Activated naive CD8-positive, alpha-beta T cell treated with anti-CD3 and anti-CD28 coated beads for 36 hours (primary cell): ENCODE measurements around the gene SYCP3. TPM values are rescaled to one million over a fixed set of nuclear protein-coding genes. Genes with fewer than 3 reads are reported as not detected.
A peak's percentile ranks its signal among the peaks of the same experiment; 100 is the strongest.

Experiments
- DNase-seq: peaks from one replicate; pipeline ENCODE4 v3.0.0; 2021
- H3K27ac Mint-ChIP-seq: one replicate; pipeline ENCODE4 v1.8.0; 2022; ENCODE audit warnings: mild to moderate bottlenecking, moderate library complexity, mixed read lengths
- H3K27me3 Mint-ChIP-seq: one replicate; pipeline ENCODE4 v1.8.0; 2022; ENCODE audit warnings: mild to moderate bottlenecking, mixed read lengths
- H3K36me3 Mint-ChIP-seq: one replicate; pipeline ENCODE4 v1.8.0; 2021; ENCODE audit warnings: mild to moderate bottlenecking, mixed read lengths
- H3K4me1 Mint-ChIP-seq: one replicate; pipeline ENCODE4 v1.8.0; 2021; ENCODE audit warnings: mixed read lengths
- H3K4me3 Mint-ChIP-seq: one replicate; pipeline ENCODE4 v1.8.0; 2022; ENCODE audit warnings: mild to moderate bottlenecking, moderate library complexity, mixed read lengths
- H3K9me3 Mint-ChIP-seq: one replicate; pipeline ENCODE4 v1.8.0; 2022; ENCODE audit warnings: mixed read lengths
- total RNA-seq, 2 experiments: library from RNA; stranded (reverse); gene quantifications; one replicate each; pipeline ENCODE4 v1.2.3, GENCODE V29; 2021

The SYCP3 gene
- total RNA-seq, 2 experiments from 2014 or later = 0.21 to 0.22 TPM

DNA sequence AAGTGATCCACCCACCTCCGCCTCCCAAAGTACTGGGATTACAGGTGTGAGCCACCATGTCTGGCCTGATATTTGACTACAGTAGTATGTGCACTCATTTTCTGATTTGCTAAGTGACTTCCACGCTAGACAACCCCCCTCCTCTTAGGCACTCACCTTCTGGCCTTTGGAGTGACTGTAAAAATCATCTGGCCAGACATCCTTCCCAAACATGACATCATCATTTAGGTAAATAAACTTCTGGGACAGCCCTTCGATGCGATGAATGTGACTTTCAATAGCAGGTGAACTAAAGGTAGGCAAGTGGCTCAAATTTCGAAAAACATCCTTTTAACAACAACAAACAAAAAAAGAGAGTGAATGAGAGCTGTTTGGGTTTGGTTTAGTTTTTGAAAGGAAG lies 30.6 kb upstream of the SYCP3 start:
- Mint-ChIP-seq H3K4me3 (no peak overlapping the region), H3K36me3 (peaks cover 10% of the 10 kb centered on the region), H3K4me1 (no peaks in the 10 kb centered on the region)

GRCh38 chr12:101768781-101769180 lies 29.5 kb upstream of the SYCP3 start:
- Mint-ChIP-seq H3K27me3 (no peaks in the 10 kb centered on the region), H3K4me3 (no peak overlapping the region), H3K27ac (no peak overlapping the region), H3K9me3 (no peaks in the 10 kb centered on the region), H3K36me3 (peaks cover 10% of the 10 kb centered on the region), H3K4me1 (no peaks in the 10 kb centered on the region)
- no peak for DNase-seq

More for the DNA sequence above, 30.6 kb upstream of the SYCP3 start:
- no peak for DNase-seq
- no peaks in the 10 kb centered on the region for H3K9me3 Mint-ChIP-seq
- no peak overlapping the region for H3K27ac Mint-ChIP-seq
- H3K27me3 Mint-ChIP-seq = no peaks in the 10 kb centered on the region

- DNase-seq = no peak
- no peaks in the 10 kb centered on the region for H3K4me1 Mint-ChIP-seq
- H3K9me3 Mint-ChIP-seq = no peaks in the 10 kb centered on the region
- H3K27me3 Mint-ChIP-seq = no peaks in the 10 kb centered on the region
- no peak overlapping the region for H3K27ac Mint-ChIP-seq
- H3K36me3 Mint-ChIP-seq = peaks cover 7% of the 10 kb centered on the region
- no peak overlapping the region for H3K4me3 Mint-ChIP-seq
These were observed 28.3 kb upstream of the SYCP3 start for GRCh38 chr12:101767537-101767936.

DNA sequence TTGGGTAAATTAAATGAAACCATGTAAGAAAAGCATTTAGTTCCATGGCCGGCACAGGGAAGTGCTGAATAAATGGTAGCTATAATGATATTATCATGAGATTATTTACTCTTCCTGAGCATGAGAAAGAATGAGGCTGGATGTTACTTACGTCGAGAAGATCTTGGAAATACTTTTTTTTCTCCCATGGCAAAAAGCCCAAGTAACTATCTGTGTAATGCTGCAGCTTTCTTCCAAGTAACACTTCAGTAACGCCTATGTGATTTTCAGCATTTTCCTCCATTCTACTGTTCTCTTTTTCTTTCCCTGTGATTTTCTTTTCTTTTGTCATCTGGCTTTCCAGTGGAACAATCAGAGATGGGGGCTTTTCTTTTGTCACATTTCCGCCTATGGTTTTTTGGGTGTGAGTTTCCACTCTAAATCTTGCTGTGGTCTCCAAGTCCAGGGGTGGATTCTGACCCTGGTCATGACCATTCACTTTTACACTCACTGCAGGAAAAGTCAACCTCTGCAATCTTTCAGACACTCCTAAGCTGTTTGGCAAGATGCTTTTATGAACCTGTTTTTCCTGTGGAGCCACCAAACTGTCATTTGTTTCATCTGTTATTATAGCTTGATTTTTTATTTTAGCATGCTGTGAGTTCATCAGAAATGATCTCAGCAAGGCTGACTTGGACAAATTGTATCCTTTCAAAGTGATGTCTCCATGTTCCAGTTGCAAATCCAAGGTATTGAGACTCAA lies 25.0 kb upstream of the SYCP3 start:
- no peaks in the 10 kb centered on the region for H3K9me3 Mint-ChIP-seq
- H3K4me3 Mint-ChIP-seq = no peak overlapping the region
- no peak overlapping the region for H3K27ac Mint-ChIP-seq
- no peaks in the 10 kb centered on the region for H3K4me1 Mint-ChIP-seq
- H3K36me3 Mint-ChIP-seq = no peaks in the 10 kb centered on the region
- no peaks in the 10 kb centered on the region for H3K27me3 Mint-ChIP-seq
- DNase-seq = no peak

GRCh38 chr12:101763246-101763931 lies 24.1 kb upstream of the SYCP3 start:
- Mint-ChIP-seq H3K4me3 (no peak overlapping the region), H3K27me3 (no peaks in the 10 kb centered on the region), H3K27ac (no peak overlapping the region), H3K4me1 (no peaks in the 10 kb centered on the region), H3K36me3 (no peaks in the 10 kb centered on the region), H3K9me3 (no peaks in the 10 kb centered on the region)
- no peak for DNase-seq

GRCh38 chr12:101761781-101762180 lies 22.5 kb upstream of the SYCP3 start:
- Mint-ChIP-seq H3K36me3 (peaks cover 1% of the 10 kb centered on the region), H3K9me3 (no peaks in the 10 kb centered on the region), H3K27me3 (no peaks in the 10 kb centered on the region), H3K4me1 (no peaks in the 10 kb centered on the region), H3K27ac (no peak overlapping the region), H3K4me3 (no peak overlapping the region)
- no peak for DNase-seq

DNA sequence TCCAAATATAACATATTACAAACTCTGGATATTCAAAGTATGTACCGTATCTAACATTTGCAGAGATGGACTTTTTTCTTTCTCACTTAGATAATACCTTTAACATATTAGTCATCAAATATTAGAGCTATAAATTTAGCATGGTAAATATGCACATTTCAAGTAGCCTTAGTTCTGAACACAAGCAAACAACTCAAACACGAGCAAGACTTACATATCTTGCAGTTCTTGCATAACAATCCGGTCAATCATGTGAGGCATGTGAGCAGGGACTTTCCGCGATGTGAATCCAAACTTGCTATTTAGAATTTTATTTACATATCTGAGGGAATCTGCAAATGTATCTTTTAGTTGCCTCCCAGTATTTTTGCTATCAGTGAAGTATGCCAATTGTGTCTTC lies 22.1 kb upstream of the SYCP3 start:
- no peak overlapping the region for H3K27ac Mint-ChIP-seq
- no peaks in the 10 kb centered on the region for H3K27me3 Mint-ChIP-seq
- DNase-seq = no peak
- H3K9me3 Mint-ChIP-seq = no peaks in the 10 kb centered on the region
- no peaks in the 10 kb centered on the region for H3K4me1 Mint-ChIP-seq
- peaks cover 2% of the 10 kb centered on the region for H3K36me3 Mint-ChIP-seq
- no peak overlapping the region for H3K4me3 Mint-ChIP-seq

DNA sequence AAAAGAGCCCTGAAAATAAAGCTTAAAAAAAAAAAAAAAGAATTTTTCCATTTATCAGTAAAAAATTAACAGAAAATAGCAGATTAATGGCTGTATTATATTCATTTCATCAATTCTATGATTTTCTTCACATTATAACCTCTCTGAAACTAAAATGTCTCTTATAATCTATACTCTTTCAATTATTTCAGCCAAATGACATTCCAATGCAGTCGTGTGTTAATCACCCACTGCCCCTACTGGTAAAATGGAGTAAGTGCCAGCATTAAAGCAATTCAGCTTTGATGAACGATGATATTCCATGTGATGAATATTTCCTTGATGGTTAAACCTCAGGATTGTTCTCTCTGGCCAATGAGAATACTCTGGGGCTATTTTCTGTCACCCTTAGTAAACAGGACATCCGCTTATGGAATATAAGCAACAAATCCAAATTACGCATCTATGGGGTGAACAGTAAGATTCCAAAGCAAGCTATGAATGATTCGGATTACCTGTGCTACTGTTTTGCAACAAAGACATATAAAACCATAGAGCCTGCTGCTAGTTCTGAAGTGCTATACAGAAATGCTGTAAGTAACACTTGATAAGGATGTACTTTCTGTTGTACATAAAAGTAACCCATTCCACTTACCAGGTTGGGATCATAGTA lies 20.3 kb upstream of the SYCP3 start:
- Mint-ChIP-seq H3K4me1 (no peaks in the 10 kb centered on the region), H3K27me3 (no peaks in the 10 kb centered on the region), H3K36me3 (peaks cover 2% of the 10 kb centered on the region), H3K27ac (no peak overlapping the region), H3K9me3 (no peaks in the 10 kb centered on the region), H3K4me3 (no peak overlapping the region)
- DNase-seq = no peak

DNA sequence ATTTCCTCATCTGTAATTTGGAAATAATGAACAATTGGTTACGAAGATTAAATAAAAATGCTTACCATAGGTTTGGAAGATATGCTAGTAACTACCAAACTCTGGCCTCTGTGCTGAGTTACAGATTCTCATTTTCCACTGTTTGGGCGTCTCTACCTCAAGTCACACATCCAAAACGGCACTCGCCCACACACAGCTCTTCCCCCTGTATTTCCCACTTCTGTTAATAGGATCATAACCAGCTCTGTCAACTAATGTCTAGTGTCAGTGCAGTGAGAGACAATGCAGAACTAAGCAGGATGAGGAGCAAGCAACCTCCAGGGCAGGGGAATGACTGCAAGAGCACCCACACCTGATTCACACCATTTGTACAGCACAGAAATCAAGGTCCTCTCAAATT lies 10.9 kb upstream of the SYCP3 start:
- H3K4me1 Mint-ChIP-seq = no peaks in the 10 kb centered on the region
- no peak overlapping the region for H3K27ac Mint-ChIP-seq
- H3K36me3 Mint-ChIP-seq = peaks cover 4% of the 10 kb centered on the region
- no peaks in the 10 kb centered on the region for H3K27me3 Mint-ChIP-seq
- H3K9me3 Mint-ChIP-seq = no peaks in the 10 kb centered on the region
- no peak for DNase-seq
- no peak overlapping the region for H3K4me3 Mint-ChIP-seq

- Mint-ChIP-seq H3K9me3 (no peaks in the 10 kb centered on the region), H3K36me3 (peaks cover 4% of the 10 kb centered on the region), H3K27me3 (no peaks in the 10 kb centered on the region), H3K27ac (no peak overlapping the region), H3K4me1 (no peaks in the 10 kb centered on the region), H3K4me3 (no peak overlapping the region)
- DNase-seq = no peak
These were observed 10.4 kb upstream of the SYCP3 start for GRCh38 chr12:101749657-101750056.

DNA sequence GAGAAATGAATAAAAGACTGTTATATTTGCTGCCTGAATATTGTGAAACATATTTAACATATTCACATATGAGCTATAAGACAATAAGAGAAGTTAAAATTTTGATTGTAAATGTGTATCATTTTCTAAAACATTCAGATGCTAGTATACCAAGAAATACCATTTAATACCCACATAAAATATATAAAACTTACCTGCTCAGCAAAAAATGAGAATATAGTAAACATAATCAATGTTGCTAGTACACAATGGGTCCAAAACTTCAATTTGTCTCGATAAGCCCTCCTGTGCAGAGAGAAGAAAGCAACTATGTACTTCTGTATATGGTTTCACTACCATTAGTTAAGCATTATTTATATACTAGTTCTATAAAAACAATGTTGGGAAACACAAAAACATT lies 9.6 kb upstream of the SYCP3 start:
- H3K36me3 Mint-ChIP-seq = peaks cover 4% of the 10 kb centered on the region
- no peak overlapping the region for H3K27ac Mint-ChIP-seq
- DNase-seq = no peak

DNA sequence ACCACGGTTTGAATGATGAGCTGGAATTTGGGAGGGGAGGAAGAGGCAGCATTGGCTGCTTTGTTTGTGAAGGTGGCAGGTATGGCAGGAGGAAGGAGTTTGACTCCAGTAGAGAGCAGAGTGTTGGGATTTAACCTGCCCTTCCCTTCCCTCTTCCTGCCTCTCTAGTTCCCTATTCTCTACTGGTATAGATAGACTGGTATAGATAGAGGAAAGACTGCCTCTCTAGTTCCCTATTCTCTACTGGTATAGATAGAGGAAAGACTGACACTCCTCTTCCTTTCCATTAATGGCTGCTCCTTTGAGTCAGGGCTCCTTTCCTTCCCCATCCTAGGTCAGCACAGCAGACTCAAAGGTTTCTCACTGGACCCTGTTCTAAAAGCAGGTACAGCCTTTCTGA lies 8.4 kb upstream of the SYCP3 start:
- no peak overlapping the region for H3K4me3 Mint-ChIP-seq
- no peaks in the 10 kb centered on the region for H3K9me3 Mint-ChIP-seq
- no peaks in the 10 kb centered on the region for H3K27me3 Mint-ChIP-seq
- H3K36me3 Mint-ChIP-seq = peaks cover 9% of the 10 kb centered on the region
- no peak for DNase-seq
- H3K27ac Mint-ChIP-seq = peak overlapping the region; percentile 40
- peaks cover 3% of the 10 kb centered on the region for H3K4me1 Mint-ChIP-seq

More for the DNA sequence above, 9.6 kb upstream of the SYCP3 start:
- H3K4me1 Mint-ChIP-seq = peaks cover 3% of the 10 kb centered on the region
- H3K27me3 Mint-ChIP-seq = no peaks in the 10 kb centered on the region
- H3K4me3 Mint-ChIP-seq = no peak overlapping the region
- H3K9me3 Mint-ChIP-seq = no peaks in the 10 kb centered on the region

DNA sequence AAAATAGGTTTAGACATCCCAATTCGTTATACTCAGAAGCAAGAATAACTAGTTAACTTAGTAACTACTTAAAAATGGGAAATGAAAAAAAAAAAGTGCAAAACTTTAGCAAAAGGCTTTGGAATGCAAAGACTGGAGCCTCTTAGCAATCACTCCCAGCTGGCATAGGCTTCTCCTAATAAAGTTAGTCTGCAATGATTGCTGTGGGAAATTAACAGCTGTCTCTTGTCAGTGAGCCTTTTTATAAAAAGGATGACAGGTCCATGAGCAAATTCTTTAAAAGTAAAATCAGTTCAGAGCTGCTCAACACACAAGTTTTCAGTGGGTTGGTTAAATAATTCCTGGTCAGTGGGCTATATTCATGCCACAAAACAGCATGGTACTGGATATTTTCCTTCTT lies 7.4 kb upstream of the SYCP3 start:
- Mint-ChIP-seq H3K4me1 (peaks cover 3% of the 10 kb centered on the region), H3K36me3 (peaks cover 7% of the 10 kb centered on the region), H3K4me3 (no peak overlapping the region), H3K9me3 (no peaks in the 10 kb centered on the region), H3K27me3 (no peaks in the 10 kb centered on the region), H3K27ac (no peak overlapping the region)
- DNase-seq = no peak

- Mint-ChIP-seq H3K4me3 (no peak overlapping the region), H3K27ac (no peak overlapping the region), H3K4me1 (peaks cover 3% of the 10 kb centered on the region), H3K9me3 (no peaks in the 10 kb centered on the region), H3K36me3 (peaks cover 7% of the 10 kb centered on the region), H3K27me3 (no peaks in the 10 kb centered on the region)
- DNase-seq = no peak
These were observed 6.9 kb upstream of the SYCP3 start for GRCh38 chr12:101746196-101746595.

DNA sequence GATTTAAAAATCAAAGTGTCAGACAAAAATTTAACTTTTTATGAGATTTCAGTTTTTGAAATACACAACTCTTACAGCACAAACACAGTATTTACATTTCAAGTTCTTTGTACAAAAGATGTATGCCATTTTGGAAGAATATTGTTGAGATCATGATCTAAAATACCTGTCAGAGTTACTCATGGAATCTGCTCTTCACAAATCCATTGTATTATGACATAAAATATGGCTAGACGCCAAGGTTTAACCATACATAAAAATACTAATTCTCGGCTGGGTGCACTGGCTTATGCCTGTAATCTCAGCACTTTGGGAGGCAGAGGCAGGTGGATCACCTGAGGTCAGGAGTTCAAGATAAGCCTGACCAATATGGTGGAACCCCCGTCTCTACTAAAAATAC lies 6.2 kb upstream of the SYCP3 start:
- Mint-ChIP-seq H3K27ac (no peak overlapping the region), H3K4me1 (peaks cover 3% of the 10 kb centered on the region), H3K4me3 (no peak overlapping the region), H3K9me3 (no peaks in the 10 kb centered on the region), H3K36me3 (peaks cover 7% of the 10 kb centered on the region), H3K27me3 (no peaks in the 10 kb centered on the region)
- DNase-seq = no peak
